Measurements from ENCODE around the gene DET1.
"Not testable (repeated sequence)": the region's sequence is repeated elsewhere in the genome, so short reads cannot be mapped to it uniquely, and the experiment has no call there.

The DET1 gene

DNA sequence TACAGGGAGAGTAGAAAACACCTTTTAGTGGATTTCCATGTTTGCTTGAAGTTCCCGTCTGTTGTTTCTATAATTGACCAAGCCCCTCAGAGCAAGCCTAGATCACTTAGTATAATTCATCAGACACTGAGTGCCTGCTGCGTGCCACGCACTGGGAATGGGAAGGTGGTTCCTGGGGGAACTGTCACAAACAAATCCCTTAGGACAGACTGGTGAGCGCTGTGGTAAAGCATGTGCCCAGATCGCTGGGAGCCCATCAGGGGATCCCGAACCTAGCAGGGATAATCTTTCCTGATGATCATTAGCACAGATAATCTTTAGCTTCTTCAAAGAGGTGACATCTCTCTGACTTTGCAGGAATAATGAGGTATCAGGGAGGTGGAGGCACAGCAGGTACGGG, 69.4 kb downstream of the DET1 start:
- H3K4me3 ChIP-seq (ENCODE audit: low read length) = no peak overlapping the region
- H3K27ac ChIP-seq (ENCODE audit: low read depth, low read length) = no peak overlapping the region
- no peak overlapping the region for H3K9ac ChIP-seq (ENCODE audit: low read depth, low read length)
- H3K27me3 ChIP-seq (ENCODE audit: insufficient read depth, low read length) = no peaks in the 10 kb centered on the region
- H3K36me3 ChIP-seq (ENCODE audit: insufficient read depth, low read length) = peaks cover 42% of the 10 kb centered on the region
- no peaks in the 10 kb centered on the region for H3K9me3 ChIP-seq (ENCODE audit: insufficient read depth, low read depth, low read length)
- no peaks in the 10 kb centered on the region; the same call in 1 of the 2 replicates for H3K4me1 ChIP-seq (ENCODE audit: insufficient read depth, low read length)
- WGBS = 85% methylated on average over 7 of the region's 7 CpGs

DNA sequence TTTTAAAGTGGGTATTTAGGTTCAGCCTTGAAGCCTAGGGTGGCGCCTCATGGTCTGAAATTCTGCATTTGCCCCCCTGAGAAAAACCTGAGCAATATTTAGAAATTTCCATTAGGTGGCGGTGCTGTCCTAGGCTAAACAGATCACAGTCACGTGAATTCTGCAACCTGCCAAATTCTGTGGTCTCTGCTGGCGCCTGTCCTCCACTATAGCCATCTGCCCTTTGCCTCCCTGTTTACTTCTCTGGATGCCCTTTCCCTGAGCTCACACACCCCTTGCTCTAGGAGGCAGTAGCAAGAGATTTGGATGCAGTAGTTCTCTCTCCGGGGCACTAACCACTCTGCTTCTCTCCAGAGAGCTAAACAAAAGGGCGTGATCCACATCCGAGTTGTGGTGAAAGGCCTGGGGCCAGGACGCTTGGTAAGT, 69.8 kb downstream of the DET1 start:
- Histone ChIP-seq H3K27me3 (ENCODE audit: insufficient read depth, low read length) (no peaks in the 10 kb centered on the region), H3K36me3 (ENCODE audit: insufficient read depth, low read length) (peaks cover 46% of the 10 kb centered on the region), H3K9me3 (ENCODE audit: insufficient read depth, low read depth, low read length) (no peaks in the 10 kb centered on the region), H3K27ac (ENCODE audit: low read depth, low read length) (no peak overlapping the region), H3K4me1 (ENCODE audit: insufficient read depth, low read length) (no peaks in the 10 kb centered on the region; the same call in 1 of the 2 replicates), H3K4me3 (ENCODE audit: low read length) (no peak overlapping the region), H3K9ac (ENCODE audit: low read depth, low read length) (no peak overlapping the region)
- 67% methylated on average over 8 of the region's 8 CpGs for WGBS

DNA sequence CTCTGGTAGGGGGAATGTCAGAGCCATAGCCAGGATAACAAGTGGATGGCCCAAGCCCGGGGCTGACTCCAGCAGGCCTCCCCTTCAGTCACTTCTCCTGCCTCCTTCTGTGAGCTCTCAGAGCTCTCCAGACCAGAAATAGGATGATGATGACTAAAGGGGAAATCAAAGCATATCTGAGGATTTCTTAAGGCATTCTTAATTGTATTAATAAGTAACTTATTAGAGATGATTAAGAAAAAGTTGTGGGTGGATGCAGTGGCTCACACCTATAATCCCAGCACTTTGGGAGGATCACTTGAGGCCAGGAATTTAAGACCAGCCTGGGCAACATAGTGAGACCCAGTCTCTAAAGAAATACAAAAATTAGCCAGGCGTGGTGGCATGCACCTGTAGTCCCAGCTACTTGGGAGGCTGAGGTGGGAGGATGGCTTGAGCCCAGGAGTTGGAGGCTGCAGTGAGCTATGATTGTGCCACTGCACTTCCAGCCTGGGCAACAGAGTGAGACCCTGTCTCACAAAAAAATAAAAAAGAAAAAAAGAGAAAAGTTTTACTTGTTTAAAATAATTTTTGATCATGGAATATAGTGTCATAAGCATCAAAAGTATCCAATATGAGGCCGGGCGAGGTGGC, 72.7 kb downstream of the DET1 start:
- not testable (repeated sequence) for H3K9me3 ChIP-seq (ENCODE audit: insufficient read depth, low read depth, low read length); H3K27me3 ChIP-seq (ENCODE audit: insufficient read depth, low read length); H3K9ac ChIP-seq (ENCODE audit: low read depth, low read length); H3K4me3 ChIP-seq (ENCODE audit: low read length); H3K4me1 ChIP-seq (ENCODE audit: insufficient read depth, low read length); H3K27ac ChIP-seq (ENCODE audit: low read depth, low read length)
- H3K36me3 ChIP-seq (ENCODE audit: insufficient read depth, low read length) = peaks cover 56% of the 10 kb centered on the region
- WGBS = 95% methylated on average over 4 of the region's 4 CpGs

DNA sequence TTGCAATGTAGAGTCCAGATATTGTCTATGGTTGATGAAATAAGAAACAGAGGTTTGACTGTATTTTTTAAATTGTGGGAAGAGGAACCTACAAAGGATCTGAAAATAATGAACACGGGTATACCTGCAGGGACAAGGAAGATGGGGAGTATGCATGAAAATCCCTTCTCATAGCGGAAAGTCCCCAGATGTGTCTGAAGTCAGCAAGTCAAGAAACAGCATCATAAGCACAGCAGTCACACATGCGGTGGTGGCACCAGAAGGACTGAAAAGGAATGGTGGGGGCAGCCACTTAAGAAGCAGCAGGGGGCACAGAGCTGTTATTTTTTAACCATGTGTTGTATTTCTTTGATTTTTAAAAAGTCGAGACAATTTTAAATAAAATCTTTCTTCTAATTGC, 74.3 kb downstream of the DET1 start:
- H3K27me3 ChIP-seq (ENCODE audit: insufficient read depth, low read length) = no peaks in the 10 kb centered on the region
- no peak overlapping the region for H3K9ac ChIP-seq (ENCODE audit: low read depth, low read length)
- H3K4me1 ChIP-seq (ENCODE audit: insufficient read depth, low read length) = no peaks in the 10 kb centered on the region; the same call in 1 of the 2 replicates
- H3K27ac ChIP-seq (ENCODE audit: low read depth, low read length) = no peak overlapping the region
- H3K4me3 ChIP-seq (ENCODE audit: low read length) = no peak overlapping the region
- H3K9me3 ChIP-seq (ENCODE audit: insufficient read depth, low read depth, low read length) = no peaks in the 10 kb centered on the region
- 76% methylated on average over 3 of the region's 4 CpGs for WGBS
- peaks cover 42% of the 10 kb centered on the region for H3K36me3 ChIP-seq (ENCODE audit: insufficient read depth, low read length)

DNA sequence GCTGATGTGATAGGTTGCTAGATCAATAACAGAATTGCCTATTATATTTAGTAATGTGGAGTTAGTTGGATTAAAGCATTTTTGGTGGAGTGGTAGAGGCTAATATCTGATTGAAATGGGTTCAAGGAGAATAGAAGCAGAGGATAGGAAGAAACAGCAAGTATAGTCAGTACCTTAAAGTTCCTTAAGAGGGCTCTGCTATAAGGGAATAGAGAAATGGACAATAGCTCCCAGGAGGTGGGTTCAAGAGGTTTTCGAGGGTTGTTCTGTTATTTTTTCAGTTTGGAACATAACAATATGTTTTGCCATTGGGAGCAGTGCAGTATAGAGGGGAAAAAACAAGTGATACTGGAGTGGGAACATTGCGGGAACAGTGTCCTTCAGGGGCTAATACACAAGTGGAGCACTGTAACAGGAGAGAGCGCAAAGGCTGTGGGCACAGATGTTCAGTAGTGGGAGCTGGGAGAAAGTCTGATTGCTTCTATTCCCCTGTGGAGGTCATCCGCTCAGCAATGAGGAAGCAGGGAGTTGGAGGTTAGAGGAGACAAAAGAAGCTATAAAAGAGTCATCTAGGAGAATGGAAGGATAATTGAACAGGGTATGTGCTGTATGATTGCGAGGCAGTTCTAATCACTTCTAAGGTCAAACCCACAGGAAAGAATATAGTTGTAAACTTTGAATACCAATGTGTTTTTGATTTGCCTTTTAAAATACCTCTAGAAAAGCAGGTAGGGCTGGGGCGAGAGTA, 75.7 kb downstream of the DET1 start:
- Histone ChIP-seq H3K36me3 (ENCODE audit: insufficient read depth, low read length) (peaks cover 35% of the 10 kb centered on the region), H3K9ac (ENCODE audit: low read depth, low read length) (no peak overlapping the region), H3K4me3 (ENCODE audit: low read length) (no peak overlapping the region), H3K9me3 (ENCODE audit: insufficient read depth, low read depth, low read length) (no peaks in the 10 kb centered on the region), H3K27me3 (ENCODE audit: insufficient read depth, low read length) (no peaks in the 10 kb centered on the region), H3K4me1 (ENCODE audit: insufficient read depth, low read length) (0 out of 2 replicates have a peak, but pooled peaks cover 5% of the 10 kb centered on the region), H3K27ac (ENCODE audit: low read depth, low read length) (no peak overlapping the region)
- 92% methylated on average over 5 of the region's 6 CpGs for WGBS

DNA sequence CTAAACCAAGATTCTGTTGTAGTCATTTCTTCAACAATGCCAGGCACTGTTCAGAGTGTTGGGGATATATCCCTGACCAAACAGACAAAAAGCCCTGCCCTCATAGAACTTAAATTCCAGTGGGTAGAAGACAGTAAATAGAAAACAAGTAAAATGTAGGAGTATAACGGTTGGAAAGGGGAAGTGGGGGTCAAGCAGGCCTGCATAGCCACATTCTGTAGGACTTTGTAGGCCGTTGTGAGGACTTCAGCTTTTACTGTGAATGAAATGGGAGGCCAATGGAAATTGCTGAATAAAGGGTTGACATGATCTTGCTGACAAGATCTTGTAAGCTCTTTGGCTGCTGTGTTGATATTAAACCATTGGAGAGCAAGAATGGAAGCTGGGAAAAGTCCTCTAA, 77.2 kb downstream of the DET1 start:
- Histone ChIP-seq H3K36me3 (ENCODE audit: insufficient read depth, low read length) (peaks cover 38% of the 10 kb centered on the region), H3K9me3 (ENCODE audit: insufficient read depth, low read depth, low read length) (no peaks in the 10 kb centered on the region), H3K9ac (ENCODE audit: low read depth, low read length) (no peak overlapping the region), H3K27me3 (ENCODE audit: insufficient read depth, low read length) (no peaks in the 10 kb centered on the region), H3K4me1 (ENCODE audit: insufficient read depth, low read length) (0 out of 2 replicates have a peak, but pooled peaks cover 5% of the 10 kb centered on the region), H3K4me3 (ENCODE audit: low read length) (no peak overlapping the region), H3K27ac (ENCODE audit: low read depth, low read length) (no peak overlapping the region)
- WGBS = 94% methylated on average over 2 of the region's 2 CpGs

DNA sequence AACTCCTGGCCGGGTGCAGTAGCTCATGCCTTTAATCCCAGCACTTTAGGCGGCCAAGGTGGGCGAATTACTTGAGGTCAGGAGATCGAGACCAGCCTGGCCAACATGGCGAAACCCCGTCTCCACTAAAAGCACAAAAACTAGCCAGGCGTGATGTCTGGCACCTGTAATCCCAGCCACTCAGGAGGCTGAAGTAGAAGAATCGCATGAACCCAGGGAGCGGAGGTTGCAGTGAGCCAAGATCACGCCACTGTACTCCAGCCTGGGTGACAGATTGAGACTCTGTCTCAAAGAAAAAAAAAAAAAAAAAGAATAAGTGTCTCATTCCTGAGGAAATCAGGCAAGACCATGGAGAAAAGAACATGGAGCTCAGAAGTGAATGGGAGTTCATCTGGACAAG, 77.8 kb downstream of the DET1 start:
- not testable (repeated sequence) for H3K9me3 ChIP-seq (ENCODE audit: insufficient read depth, low read depth, low read length); H3K27ac ChIP-seq (ENCODE audit: low read depth, low read length); H3K4me1 ChIP-seq (ENCODE audit: insufficient read depth, low read length); H3K9ac ChIP-seq (ENCODE audit: low read depth, low read length); H3K27me3 ChIP-seq (ENCODE audit: insufficient read depth, low read length)
- peak overlapping the region; percentile 81 for H3K4me3 ChIP-seq (ENCODE audit: low read length)
- peaks cover 44% of the 10 kb centered on the region for H3K36me3 ChIP-seq (ENCODE audit: insufficient read depth, low read length)
- 95% methylated on average over 10 of the region's 10 CpGs for WGBS

DNA sequence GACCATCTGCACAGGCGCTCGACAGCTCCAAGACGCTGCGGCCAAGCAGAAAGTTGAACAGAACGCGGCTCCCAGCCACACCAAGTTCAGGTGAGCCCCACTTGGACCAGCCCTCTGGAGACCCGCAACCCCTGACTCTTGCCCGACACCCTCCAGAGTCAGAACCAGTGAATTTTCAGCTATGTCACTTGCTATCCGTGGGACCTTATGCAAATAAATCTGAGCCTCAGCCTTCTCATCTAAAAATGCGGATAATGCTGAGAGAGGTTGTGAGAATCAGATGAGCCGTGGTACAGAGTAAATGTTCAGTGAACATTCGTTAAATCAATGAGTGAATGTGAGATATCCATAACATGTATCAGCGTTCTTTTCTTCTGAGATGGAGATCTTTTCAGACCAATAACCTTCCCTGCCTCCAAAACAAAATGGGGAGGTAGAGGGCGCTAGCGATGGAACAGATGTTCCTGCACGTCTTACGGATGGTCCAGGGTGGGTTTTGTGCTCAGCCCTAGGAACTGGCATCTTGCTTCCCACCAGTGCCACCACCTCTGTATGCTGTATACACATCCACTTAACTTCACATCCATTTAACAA, 78.4 kb downstream of the DET1 start:
- Histone ChIP-seq H3K27me3 (ENCODE audit: insufficient read depth, low read length) (no peaks in the 10 kb centered on the region), H3K4me1 (ENCODE audit: insufficient read depth, low read length) (0 out of 2 replicates have a peak, but pooled peaks cover 5% of the 10 kb centered on the region), H3K4me3 (ENCODE audit: low read length) (peak overlapping the region; percentile 81), H3K9ac (ENCODE audit: low read depth, low read length) (peak overlapping the region; percentile 97), H3K9me3 (ENCODE audit: insufficient read depth, low read depth, low read length) (no peaks in the 10 kb centered on the region), H3K27ac (ENCODE audit: low read depth, low read length) (no peak overlapping the region), H3K36me3 (ENCODE audit: insufficient read depth, low read length) (peaks cover 44% of the 10 kb centered on the region)
- 3% methylated on average over 16 of the region's 17 CpGs for WGBS

DNA sequence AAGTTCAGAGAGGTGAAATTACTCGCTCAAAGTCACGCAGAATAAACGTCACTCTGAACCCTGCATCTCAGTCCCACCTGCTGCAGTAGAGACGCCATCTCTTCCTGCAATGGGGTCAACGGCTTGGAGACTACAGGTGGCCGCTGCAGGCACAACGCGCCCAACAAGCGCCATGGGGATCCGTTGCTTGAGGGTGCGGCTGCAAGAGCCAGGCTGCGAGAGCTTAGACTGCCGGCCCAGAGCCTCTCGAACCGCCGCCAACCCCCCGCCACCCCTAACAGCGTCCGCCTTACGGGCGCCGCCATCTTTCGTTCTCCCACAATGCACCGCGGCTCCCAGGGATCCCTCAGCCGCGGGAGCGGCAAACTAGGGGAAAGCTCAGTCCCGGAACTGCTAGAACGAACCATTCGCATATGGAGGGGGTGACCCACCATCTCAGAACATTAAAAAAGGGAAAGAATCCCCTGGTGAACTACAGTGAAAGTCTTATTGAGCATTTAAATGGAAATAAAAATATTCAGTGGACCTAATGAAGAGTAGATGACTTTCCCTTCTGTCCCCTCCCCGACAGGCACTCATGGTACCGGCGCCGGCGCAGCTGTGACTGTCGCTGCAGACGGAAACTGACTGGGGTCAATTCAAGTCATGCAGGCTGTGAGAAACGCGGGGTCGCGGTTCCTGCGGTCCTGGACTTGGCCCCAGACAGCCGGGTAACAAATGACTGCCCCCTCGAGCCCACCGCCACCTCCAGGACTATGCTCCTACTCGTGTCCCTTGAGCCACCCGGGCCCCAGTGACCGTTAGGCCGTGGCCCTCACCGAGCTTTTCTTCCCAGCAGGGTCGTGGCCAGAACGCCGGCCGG, 79.2 kb downstream of the DET1 start, which contains the start of the genes MRPL46 and MRPS11:
TSS of gene MRPL46 (minus strand) at position 316 of the 862 bp plus-strand sequence. CDS start at position 305, 11 bp downstream.
TSS of gene MRPS11 (plus strand) at position 636 of the 862 bp plus-strand sequence. CDS start at position 646, 10 bp downstream.
- peak within 1 kb of the TSS; percentile 90 for H3K27ac ChIP-seq (ENCODE audit: low read depth, low read length)
- H3K4me1 ChIP-seq (ENCODE audit: insufficient read depth, low read length) = 0 out of 2 replicates have a peak, but pooled peaks cover 5% of the 10 kb centered on the region
- H3K9me3 ChIP-seq (ENCODE audit: insufficient read depth, low read depth, low read length) = no peaks in the 10 kb centered on the region
- no peaks in the 10 kb centered on the region for H3K27me3 ChIP-seq (ENCODE audit: insufficient read depth, low read length)
- peak within 1 kb of the TSS; percentile 97 for H3K9ac ChIP-seq (ENCODE audit: low read depth, low read length)
- under 1% methylated on average over 55 of the region's 55 CpGs for WGBS
- peak within 1 kb of the TSS; percentile 81 for H3K4me3 ChIP-seq (ENCODE audit: low read length)
- peaks cover 45% of the 10 kb centered on the region for H3K36me3 ChIP-seq (ENCODE audit: insufficient read depth, low read length)

DNA sequence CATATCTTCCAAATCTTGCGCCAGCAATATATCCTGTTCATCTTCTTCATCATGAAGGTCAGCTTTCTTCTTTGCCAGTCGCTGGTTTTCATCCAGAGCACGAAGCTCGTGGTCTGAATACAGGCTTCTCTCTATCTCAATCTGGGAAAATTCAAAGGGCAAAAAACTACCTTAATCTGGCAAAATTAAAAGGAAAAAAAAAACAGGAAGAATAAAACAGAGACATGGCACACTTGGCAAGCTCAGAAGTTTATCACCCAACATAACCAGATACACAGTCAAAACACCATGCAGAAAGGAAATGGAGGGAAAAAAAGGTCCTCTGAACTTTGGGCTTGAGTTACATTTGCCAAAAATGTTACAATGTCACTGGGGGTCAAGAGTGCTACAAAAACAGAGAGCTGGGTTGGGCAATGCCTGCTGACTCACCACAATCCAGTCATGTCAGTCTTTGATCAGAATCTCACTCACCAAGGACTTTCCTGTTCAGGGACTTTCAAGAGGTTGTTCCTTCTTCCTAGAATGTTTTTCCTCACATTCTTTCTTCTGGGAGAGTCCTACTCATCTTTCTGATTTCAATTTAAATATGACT, 80.8 kb downstream of the DET1 start:
- Histone ChIP-seq H3K4me1 (ENCODE audit: insufficient read depth, low read length) (0 out of 2 replicates have a peak, but pooled peaks cover 5% of the 10 kb centered on the region), H3K4me3 (ENCODE audit: low read length) (peak overlapping the region; percentile 81), H3K27me3 (ENCODE audit: insufficient read depth, low read length) (no peaks in the 10 kb centered on the region), H3K27ac (ENCODE audit: low read depth, low read length) (no peak overlapping the region), H3K9me3 (ENCODE audit: insufficient read depth, low read depth, low read length) (no peaks in the 10 kb centered on the region), H3K9ac (ENCODE audit: low read depth, low read length) (no peak overlapping the region), H3K36me3 (ENCODE audit: insufficient read depth, low read length) (peaks cover 56% of the 10 kb centered on the region)
- 91% methylated on average over 4 of the region's 4 CpGs for WGBS
